Measurements from ENCODE around the gene NRL. TPM values are rescaled to one million over a fixed set of nuclear protein-coding genes. Genes with fewer than 3 reads are reported as not detected.
A peak's percentile ranks its signal among the peaks of the same experiment; 100 is the strongest.

Gene NRL
- total RNA-seq, 1 experiment from 2014 or later = 1.3 TPM

DNA sequence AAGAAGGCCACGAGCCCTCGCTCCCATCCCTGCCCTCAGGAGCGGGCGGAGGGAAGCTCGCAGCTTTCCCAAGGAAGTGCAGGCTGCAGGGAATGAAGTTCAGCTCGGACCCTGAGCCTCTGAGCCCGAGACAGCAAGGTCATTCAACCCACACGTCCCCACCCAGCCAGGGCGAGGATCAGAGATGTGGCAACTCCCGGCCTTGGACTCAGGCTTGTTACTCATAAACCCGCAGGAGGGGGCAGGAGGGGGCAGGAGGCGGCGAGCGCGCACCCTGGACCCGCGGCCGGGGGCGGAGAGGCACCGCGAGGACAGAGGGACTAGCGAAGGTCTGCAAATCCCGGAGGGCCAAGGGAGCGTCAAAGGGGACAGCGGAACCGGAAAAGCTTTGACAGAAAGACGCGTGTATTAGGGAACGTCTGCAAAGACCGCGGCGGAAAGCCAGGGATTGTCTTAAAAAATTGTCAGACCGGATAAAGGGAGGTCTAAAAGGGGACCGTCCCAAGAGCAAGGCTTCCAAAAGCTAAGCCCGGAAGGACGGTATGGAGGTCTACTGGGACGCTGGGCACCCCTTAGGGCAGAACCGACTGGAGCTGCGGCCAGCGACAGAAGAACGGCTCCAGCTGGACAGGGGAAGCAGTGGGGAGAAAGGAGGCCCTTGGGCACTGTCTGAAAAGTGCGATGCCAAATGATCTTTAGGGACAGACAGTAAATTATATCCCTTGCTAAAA is 783 bp downstream of the NRL start (continued):
- TF ChIP-seq, protein P1, sequence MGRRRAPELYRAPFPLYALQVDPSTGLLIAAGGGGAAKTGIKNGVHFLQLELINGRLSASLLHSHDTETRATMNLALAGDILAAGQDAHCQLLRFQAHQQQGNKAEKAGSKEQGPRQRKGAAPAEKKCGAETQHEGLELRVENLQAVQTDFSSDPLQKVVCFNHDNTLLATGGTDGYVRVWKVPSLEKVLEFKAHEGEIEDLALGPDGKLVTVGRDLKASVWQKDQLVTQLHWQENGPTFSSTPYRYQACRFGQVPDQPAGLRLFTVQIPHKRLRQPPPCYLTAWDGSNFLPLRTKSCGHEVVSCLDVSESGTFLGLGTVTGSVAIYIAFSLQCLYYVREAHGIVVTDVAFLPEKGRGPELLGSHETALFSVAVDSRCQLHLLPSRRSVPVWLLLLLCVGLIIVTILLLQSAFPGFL (CRISPR knock-in tag; IDR thresholded peaks at IDR 0.05; ENCODE audit: borderline replicate concordance) = peak; percentile 19; the same call in 1 of the 2 replicates
- TF ChIP-seq, protein P2, sequence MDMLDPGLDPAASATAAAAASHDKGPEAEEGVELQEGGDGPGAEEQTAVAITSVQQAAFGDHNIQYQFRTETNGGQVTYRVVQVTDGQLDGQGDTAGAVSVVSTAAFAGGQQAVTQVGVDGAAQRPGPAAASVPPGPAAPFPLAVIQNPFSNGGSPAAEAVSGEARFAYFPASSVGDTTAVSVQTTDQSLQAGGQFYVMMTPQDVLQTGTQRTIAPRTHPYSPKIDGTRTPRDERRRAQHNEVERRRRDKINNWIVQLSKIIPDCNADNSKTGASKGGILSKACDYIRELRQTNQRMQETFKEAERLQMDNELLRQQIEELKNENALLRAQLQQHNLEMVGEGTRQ (CRISPR knock-in tag; IDR thresholded peaks at IDR 0.05) = peak; percentile 47; the same call in 1 of the 2 replicates
- no peak for TF ChIP-seq ZNF121 (CRISPR knock-in tag; IDR thresholded peaks at IDR 0.05)
- peak; percentile 36; the same call in 1 of the 2 replicates for TF ChIP-seq TEAD1 (CRISPR knock-in tag; IDR thresholded peaks at IDR 0.05)
- no peak for TF ChIP-seq ATF1 (CRISPR knock-in tag; IDR thresholded peaks at IDR 0.05)
- no peak for TF ChIP-seq ZMAT4 (CRISPR knock-in tag; IDR thresholded peaks at IDR 0.05)

DNA sequence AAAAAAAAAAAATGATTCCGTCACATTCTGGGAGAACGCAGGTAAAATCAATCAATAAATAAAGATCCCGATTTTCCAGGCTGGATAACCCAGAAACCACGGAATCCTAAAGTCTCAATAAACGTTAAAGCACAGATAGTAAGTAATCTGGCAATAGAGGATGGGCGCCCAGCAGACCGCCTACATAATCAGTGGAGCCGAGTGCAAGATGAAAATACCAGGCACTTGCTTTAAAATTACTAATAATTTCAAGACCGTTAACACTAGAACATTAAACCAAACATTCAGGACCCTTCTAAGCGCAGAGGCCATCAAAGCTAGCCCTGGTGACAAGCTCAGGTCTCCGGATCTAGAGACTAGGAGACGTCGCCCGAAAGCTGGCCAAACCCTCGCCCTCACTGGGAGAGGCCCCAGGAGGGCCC is 1.4 kb downstream of the NRL start:
- TF ChIP-seq, protein P3, sequence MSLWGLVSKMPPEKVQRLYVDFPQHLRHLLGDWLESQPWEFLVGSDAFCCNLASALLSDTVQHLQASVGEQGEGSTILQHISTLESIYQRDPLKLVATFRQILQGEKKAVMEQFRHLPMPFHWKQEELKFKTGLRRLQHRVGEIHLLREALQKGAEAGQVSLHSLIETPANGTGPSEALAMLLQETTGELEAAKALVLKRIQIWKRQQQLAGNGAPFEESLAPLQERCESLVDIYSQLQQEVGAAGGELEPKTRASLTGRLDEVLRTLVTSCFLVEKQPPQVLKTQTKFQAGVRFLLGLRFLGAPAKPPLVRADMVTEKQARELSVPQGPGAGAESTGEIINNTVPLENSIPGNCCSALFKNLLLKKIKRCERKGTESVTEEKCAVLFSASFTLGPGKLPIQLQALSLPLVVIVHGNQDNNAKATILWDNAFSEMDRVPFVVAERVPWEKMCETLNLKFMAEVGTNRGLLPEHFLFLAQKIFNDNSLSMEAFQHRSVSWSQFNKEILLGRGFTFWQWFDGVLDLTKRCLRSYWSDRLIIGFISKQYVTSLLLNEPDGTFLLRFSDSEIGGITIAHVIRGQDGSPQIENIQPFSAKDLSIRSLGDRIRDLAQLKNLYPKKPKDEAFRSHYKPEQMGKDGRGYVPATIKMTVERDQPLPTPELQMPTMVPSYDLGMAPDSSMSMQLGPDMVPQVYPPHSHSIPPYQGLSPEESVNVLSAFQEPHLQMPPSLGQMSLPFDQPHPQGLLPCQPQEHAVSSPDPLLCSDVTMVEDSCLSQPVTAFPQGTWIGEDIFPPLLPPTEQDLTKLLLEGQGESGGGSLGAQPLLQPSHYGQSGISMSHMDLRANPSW (CRISPR knock-in tag; conservative IDR thresholded peaks at IDR 0.05; ENCODE audit: low read depth) = no peak
- peak; percentile 40; the same call in 1 of the 2 replicates for TF ChIP-seq ELF4 (CRISPR knock-in tag; IDR thresholded peaks at IDR 0.05; ENCODE audit: low read depth)
- peak overlapping the region; percentile 99 for H3K27ac Mint-ChIP-seq
- H3K36me3 Mint-ChIP-seq = peaks cover 18% of the 10 kb centered on the region
- H3K4me1 Mint-ChIP-seq = peaks cover 22% of the 10 kb centered on the region
- ChIA-PET CTCF (interaction anchor here (1.1 to 3.3 kb wide), 17 partner anchors 8 to 129 kb away, joined by 3 to 67 read pairs (median 8); partner anchors contain the start of genes CARMIL3, CHMP4A, DHRS4L2 and EMC9), POLR2A (interaction anchor here (1.8 to 3.3 kb wide), 9 partner anchors 19 to 82 kb away, joined by 5 to 44 read pairs (median 13); partner anchors contain the start of genes CARMIL3, EMC9, IRF9 and PCK2)
- peak overlapping the region; percentile 99 for H3K4me3 Mint-ChIP-seq
- no peak for ATAC-seq
- H3K9me3 Mint-ChIP-seq = no peaks in the 10 kb centered on the region
- peaks cover 4% of the 10 kb centered on the region; the same call in 1 of the 2 replicates for H3K27me3 Mint-ChIP-seq (ENCODE audit: low read depth)
- no peak for DNase-seq (ENCODE audit: low spot score)

- POLR2A ChIA-PET = interaction anchor here (0.9 to 3.6 kb wide), 2 partner anchors 41 to 59 kb away, joined by 3 to 11 read pairs; partner anchors contain the start of gene CARMIL3
- Mint-ChIP-seq H3K27ac (no peak overlapping the region), H3K36me3 (peaks cover 6% of the 10 kb centered on the region; the same call in 1 of the 2 replicates), H3K9me3 (peaks cover 4% of the 10 kb centered on the region; the same call in 1 of the 2 replicates), H3K27me3 (ENCODE audit: low read depth) (peaks cover 4% of the 10 kb centered on the region; the same call in 1 of the 2 replicates), H3K4me1 (peaks cover 9% of the 10 kb centered on the region), H3K4me3 (no peak overlapping the region)
- CTCF ChIA-PET = interaction anchor here (0.7 to 3.8 kb wide), 10 partner anchors 17 to 223 kb away, joined by 3 to 254 read pairs (median 5); partner anchors contain the start of genes CARMIL3, EMC9, IRF9 and PCK2
- TF ChIP-seq ZNF671 (CRISPR knock-in tag; IDR thresholded peaks at IDR 0.05) (no peak), OVOL2 (CRISPR knock-in tag; IDR thresholded peaks at IDR 0.05; ENCODE audit: borderline replicate concordance) (no peak), KAT7 (CRISPR knock-in tag; IDR thresholded peaks at IDR 0.05; ENCODE audit: borderline replicate concordance) (no peak), ZNF232 (CRISPR knock-in tag; IDR thresholded peaks at IDR 0.05) (no peak), TP53 (CRISPR knock-in tag; IDR thresholded peaks at IDR 0.05) (no peak)
- TF ChIP-seq, protein P4, sequence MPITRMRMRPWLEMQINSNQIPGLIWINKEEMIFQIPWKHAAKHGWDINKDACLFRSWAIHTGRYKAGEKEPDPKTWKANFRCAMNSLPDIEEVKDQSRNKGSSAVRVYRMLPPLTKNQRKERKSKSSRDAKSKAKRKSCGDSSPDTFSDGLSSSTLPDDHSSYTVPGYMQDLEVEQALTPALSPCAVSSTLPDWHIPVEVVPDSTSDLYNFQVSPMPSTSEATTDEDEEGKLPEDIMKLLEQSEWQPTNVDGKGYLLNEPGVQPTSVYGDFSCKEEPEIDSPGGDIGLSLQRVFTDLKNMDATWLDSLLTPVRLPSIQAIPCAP (CRISPR knock-in tag; IDR thresholded peaks at IDR 0.05) = no peak
- ATAC-seq (no peak), DNase-seq (ENCODE audit: low spot score) (no peak)
Measured at GRCh38 chr14:24110523-24110922, 4.2 kb downstream of the NRL start.
